SKM-1 treated with dmso at 0.1 percent for 144 hours (cell line): Measurements from ENCODE around the gene OR52K2.
A peak's percentile ranks its signal among the peaks of the same experiment; 100 is the strongest.
"Not testable (repeated sequence)": the region's sequence is repeated elsewhere in the genome, so short reads cannot be mapped to it uniquely, and the experiment has no call there.

Experiments
- DNase-seq: peaks from one replicate; lab custom pipeline; 2025; ENCODE audit not compliant: unreplicated experiment; lab: John Stamatoyannopoulos, UW

OR52K2 gene

GRCh38 chr11:4448995-4449394 is at the start of gene OR52K2:
Gene OR52K2, plus strand, starts transcription at chr11:4449295. Its CDS starts 45 bp downstream, at chr11:4449340.
- DNase-seq = no peak

DNA sequence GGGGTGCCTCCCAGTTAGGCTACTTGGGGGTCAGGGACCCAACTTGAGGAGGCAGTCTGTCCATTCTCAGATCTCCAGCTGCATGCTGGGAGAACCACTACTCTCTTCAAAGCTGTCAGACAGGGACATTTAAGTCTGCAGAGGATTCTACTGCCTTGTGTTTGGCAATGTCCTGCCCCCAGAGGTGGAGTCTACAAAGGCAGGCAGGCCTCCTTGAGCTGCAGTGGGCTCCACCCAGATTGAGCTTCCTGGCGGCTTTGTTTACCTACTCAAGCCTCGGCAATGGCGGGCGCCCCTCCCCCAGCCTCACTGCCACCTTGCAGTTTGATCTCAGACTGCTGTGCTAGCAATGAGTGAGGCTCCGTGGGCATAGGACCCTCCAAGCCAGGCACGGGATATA is 42.9 kb upstream of the OR52K2 start:
- not testable (repeated sequence) for DNase-seq

- DNase-seq = no peak
Observed at GRCh38 chr11:4416306-4416705, 32.8 kb upstream of the OR52K2 start.

GRCh38 chr11:4416816-4417215 is 32.3 kb upstream of the OR52K2 start:
- no peak for DNase-seq

GRCh38 chr11:4418403-4418802 is 30.7 kb upstream of the OR52K2 start:
- no peak for DNase-seq

GRCh38 chr11:4430051-4430450 is 19.0 kb upstream of the OR52K2 start:
- no peak for DNase-seq

GRCh38 chr11:4433856-4434255 is 15.2 kb upstream of the OR52K2 start:
- DNase-seq = no peak

DNA sequence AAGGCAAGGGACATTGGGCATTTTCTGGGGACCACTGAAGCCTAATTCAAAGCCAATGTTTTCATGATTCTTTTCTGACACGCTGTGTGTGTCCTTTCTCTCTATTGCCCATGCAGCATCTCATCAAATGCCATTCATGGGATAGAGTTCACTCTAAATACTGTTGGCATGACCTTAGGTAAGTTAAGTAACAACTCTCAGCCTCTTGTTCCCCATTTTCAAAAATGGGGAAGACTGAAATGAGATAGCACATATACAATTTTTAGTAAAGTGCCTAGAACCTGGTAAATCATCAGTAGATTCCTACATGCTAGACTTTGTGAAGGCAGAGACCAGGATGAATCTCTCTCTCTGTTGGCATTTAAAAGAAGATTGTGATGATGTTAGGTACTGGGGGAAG is 12.7 kb upstream of the OR52K2 start:
- DNase-seq = peak; percentile 43

- DNase-seq = peak; percentile 93
Observed at GRCh38 chr11:4441515-4441914, 7.6 kb upstream of the OR52K2 start.

- no peak for DNase-seq
Observed at GRCh38 chr11:4443232-4443891, 5.7 kb upstream of the OR52K2 start.

GRCh38 chr11:4453118-4453517 is 4.0 kb downstream of the OR52K2 start:
- DNase-seq = no peak

GRCh38 chr11:4454021-4454420 is 4.9 kb downstream of the OR52K2 start:
- peak; percentile 89 for DNase-seq

- DNase-seq = peak; percentile 99
Observed at GRCh38 chr11:4455419-4455818, 6.3 kb downstream of the OR52K2 start.

DNA sequence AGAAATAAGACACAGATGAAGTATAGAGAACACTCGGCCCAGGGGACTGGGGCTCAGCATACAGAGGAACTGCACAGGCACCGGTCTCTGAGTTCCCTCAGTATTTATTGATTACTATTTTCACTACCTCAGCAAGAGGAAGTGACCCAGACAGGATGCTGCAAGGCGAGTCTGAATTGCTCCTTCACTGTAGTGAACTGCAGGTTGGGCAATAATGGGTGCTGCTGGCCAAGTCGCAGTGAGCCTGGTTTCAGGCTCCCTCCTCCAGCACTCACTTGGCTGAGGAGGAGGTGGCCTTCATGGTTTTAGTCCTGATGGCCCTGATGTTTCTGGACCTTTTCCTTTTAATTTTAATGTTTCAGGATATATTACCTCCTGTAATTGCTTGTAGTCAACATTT is 10.4 kb downstream of the OR52K2 start:
- DNase-seq = peak; percentile 91

- no peak for DNase-seq
Observed at GRCh38 chr11:4460151-4460550, 11.1 kb downstream of the OR52K2 start.

DNA sequence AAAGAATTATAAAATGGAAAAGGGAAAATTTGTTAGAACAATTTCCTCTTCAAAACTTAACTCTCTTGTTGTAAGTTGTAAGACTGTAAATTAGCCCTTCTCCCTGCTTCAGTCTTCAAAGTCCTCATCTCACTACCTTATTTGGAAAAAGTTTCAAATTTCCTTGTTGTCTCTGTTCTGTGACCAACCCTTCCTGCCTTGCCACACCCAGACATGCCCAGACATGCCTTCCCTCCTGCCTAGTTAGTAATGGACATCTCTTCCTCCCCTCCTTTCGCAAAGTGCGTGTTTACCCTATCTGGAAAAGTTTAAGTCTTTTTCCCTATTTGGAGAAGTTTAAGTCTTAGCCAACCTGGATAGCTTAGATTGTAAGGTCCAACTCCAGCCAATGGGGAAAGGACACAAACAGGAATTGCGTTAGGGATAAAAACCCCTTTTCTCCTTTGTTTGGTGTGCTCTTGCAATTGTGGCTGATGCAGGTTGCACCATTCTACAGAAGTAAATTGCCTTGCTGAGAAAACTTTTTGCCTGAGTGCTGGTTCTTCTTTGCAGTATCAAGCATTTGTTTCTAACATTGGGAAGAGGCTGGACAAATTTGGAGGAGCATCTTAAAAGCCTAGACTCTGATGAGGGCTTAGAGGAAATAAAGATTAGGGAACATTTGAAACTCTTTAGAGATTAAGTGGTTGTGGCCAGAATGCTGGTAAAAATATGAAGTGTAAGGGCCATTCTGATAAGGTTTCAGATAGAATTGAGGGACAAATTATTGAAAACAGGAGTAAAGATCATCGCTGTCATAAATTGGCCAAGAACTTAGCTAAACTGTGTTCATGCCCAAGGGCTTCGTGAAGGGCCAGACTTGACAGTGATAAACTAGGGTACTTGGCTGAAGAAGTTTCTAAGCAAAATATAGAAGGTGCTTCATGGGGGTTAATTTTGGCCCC is 15.4 kb downstream of the OR52K2 start:
- DNase-seq = peak; percentile 89

DNA sequence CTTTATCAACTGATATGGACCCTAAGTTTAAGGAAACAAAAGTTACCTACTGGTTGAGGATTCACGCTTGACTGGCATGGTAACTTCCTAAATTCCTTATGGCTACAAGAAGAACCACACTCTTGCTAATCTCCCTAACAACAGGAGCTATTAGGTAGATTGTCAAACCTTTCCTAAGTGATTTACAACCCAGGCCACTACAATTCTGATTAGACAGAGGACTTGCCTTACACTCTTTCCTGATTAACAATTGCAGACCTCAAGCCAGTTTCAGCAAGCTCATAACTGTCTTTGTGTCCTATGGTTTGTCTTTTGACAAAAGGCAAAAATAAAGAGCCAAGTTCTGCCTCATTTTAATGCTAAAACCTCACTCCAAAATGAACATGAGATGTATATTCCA is 16.3 kb downstream of the OR52K2 start:
- peak; percentile 36 for DNase-seq

DNA sequence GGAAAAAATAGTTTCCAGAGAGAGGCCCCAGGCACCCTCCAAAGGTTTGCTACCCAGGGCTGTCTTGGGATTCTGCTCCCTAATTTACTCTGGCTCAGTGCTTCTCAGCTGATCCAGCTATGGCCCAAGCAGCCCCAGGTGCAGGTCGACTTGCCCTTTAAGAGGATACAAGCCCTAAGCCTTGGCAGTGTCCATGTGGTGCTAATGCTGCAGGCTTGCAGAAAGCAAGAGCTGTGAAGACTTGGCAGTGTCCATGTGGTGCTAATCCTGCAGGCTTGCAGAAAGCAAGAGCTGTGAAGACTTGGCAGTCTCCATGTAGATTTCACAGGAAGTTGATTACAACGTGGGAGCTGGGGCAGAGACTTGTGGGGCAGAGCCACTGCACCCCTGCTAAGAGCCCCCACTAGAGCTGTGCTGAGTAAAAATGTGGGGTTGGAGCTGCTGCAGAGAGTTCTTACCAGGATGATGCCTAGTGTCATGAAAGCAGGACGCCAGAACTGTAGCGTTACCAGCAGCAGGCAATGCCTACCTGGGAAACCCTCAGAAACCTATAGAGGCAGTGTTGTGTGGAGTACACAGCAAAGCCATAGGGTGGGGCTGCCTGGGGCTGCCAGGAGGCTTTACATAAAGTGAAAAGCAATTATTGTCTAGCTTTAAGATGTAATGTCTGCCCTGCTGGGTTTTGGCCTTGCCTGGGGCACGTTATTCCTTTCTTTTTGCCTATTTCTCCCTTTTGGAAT is 17.2 kb downstream of the OR52K2 start:
- DNase-seq = no peak

DNA sequence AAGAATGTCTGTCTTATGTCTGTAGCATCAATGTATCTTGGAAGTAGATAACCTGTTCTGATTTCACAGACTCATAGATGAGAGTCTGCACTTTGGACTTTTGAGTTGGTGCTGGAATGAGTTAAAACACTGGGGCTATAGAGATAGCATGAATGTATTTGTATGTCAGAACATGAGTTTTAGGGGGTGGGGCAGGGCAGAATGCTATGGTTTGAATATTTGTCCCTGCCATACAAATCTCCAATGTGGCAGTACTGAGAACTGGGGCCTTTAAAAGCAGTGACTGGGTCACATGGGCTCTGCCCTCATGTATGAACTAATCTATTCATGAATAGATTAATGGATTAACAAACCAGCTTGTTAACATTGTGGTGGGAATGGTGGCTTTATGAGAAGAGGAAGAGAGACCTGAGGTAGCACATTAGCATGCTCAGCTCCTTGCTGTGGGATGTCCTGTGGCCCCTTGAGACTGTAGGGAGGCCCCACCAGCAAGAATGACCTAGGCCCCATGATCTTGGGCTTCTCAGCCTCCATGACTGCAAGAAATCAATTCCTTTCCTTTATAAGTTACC is 17.9 kb downstream of the OR52K2 start:
- peak; percentile 53 for DNase-seq

DNA sequence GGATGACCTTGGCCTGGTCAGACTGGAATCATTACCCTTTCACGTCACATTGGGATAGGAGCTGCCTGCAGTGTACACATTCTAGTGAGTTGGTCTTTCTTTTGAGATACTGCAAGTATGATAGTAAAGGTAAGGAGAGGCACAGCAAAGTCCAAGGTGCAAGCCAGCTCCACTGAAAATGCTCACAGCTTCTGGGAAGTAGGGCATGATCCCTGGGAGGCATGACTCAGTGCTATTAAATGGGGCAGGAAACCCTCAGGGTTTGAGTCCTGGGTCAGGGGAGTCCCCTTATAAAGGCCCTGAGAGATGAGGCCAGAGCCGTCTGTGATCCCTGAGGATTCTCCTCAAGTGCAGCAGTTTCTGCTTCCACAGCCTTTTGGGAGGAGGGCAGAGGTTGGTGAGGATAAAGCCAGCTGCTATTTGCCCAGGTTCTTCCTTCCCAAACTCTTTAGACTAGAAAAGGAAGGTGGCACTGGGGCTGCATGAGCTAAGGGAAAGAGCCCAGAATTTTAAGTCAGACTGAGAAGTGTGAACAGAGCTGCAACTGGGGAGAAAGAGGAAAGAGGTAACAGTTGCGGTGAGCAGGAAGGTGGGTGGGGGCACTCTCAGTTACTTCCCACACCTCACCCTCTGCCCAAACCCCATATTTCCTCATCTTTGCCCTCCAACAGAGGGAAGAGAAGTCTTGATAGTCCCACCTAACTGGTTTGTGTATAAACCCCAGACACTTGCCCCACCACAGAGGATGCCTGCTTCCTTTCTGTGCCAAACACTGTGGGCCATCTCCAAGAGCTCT is 18.9 kb downstream of the OR52K2 start:
- DNase-seq = peak; percentile 81
